GM12878 (cell line): ENCODE measurements around the gene MAMDC4. TPM values are rescaled to one million over a fixed set of nuclear protein-coding genes. Genes with fewer than 3 reads are reported as not detected.

Source experiments
- ATAC-seq: fragments of 200-7000 bp; cut with Tn5 transposase; 3 replicates; pipeline ENCODE4 v1.9.1; 2020; ENCODE audit warnings: mild to moderate bottlenecking, moderate library complexity
- BruUV-seq: library from RNA; stranded (reverse); fragments of 400-500 nt; replicated peaks from 2 replicates; lab custom pipeline; 2021; lab: Mats Ljungman, UMichigan
- CTCF ChIA-PET: fragments of 300-600 bp; sonication (Branson Sonifier 250); formaldehyde crosslinking; extraction: SDS; loops from one replicate; lab custom pipeline; 2021; ENCODE audit warnings: inconsistent platforms; lab: Yijun Ruan, JAX
- POLR2A ChIA-PET: fragments of 350-600 bp; formaldehyde crosslinking; extraction: SDS; loops from one replicate; lab custom pipeline; 2021; ENCODE audit warnings: inconsistent platforms; lab: Charles Lee
- RAD21 ChIA-PET: fragments of 300-600 bp; sonication (Branson Sonifier 250); formaldehyde crosslinking; loops from one replicate; lab custom pipeline; 2023; ENCODE audit warnings: antibody characterized with exemption; ENCODE audit not compliant: unreplicated experiment; lab: Charles Lee
- SMC1A ChIA-PET: fragments of 300-600 bp; sonication (Branson Sonifier 250); formaldehyde crosslinking; loops from one replicate; lab custom pipeline; 2023; ENCODE audit not compliant: unreplicated experiment, uncharacterized antibody; lab: Charles Lee
- DNase-seq: peaks from one replicate; pipeline ENCODE4 v3.0.0-alpha.2; 2011; ENCODE audit warnings: low read depth, low spot score
- FAIRE-seq: peaks from 3 replicates; lab custom pipeline; 2011; peaks lifted over from hg19 to GRCh38; lab: Jason Lieb, UNC
- H2AFZ ChIP-seq: 2 replicates; pipeline ENCODE4 v1.6.0; 2011; ENCODE audit warnings: low read depth, low read length, control low read depth; ENCODE audit not compliant: control insufficient read depth
- H3K27ac ChIP-seq: 2 replicates; pipeline ENCODE4 v1.5.1; 2011; ENCODE audit warnings: control low read depth; ENCODE audit not compliant: control insufficient read depth, insufficient read depth
- H3K27me3 ChIP-seq, 2 experiments: replicated peaks in 1 of 2; 2 replicates each; pipeline versions ENCODE4 v1.6.0 to v1.6.1; 2011; ENCODE audit warnings: low read length in 1 of 2; ENCODE audit not compliant: control insufficient read depth in 2 of 2, insufficient read depth in 2 of 2
- H3K36me3 ChIP-seq, 2 experiments: 2 replicates each; pipeline ENCODE4 v1.5.1; 2011; ENCODE audit warnings: low read length in 1 of 2; ENCODE audit not compliant: control insufficient read depth in 2 of 2, insufficient read depth in 2 of 2
- H3K4me1 ChIP-seq: 2 replicates; pipeline ENCODE4 v1.6.1; 2011; ENCODE audit warnings: mild to moderate bottlenecking, low read length, moderate library complexity, mixed read lengths; ENCODE audit not compliant: control insufficient read depth, insufficient read depth
- H3K4me2 ChIP-seq: 2 replicates; pipeline ENCODE4 v1.6.0; 2011; ENCODE audit warnings: control low read depth; ENCODE audit not compliant: control insufficient read depth, insufficient read depth
- H3K4me3 ChIP-seq: fragments of 200-600 bp; sonication (generic); 2 replicates; pipeline ENCODE4 v1.5.1; 2016
- H3K79me2 ChIP-seq: 2 replicates; pipeline ENCODE4 v1.6.0; 2011; ENCODE audit warnings: low read length; ENCODE audit not compliant: control insufficient read depth, insufficient read depth
- H3K9ac ChIP-seq: 2 replicates; pipeline ENCODE4 v1.8.0; 2011; ENCODE audit warnings: low read length, control low read depth, mixed read lengths; ENCODE audit not compliant: control insufficient read depth, insufficient read depth
- H3K9me3 ChIP-seq: replicated peaks from 3 replicates; pipeline ENCODE4 v1.5.1; 2011; ENCODE audit warnings: mild to moderate bottlenecking, low read length; ENCODE audit not compliant: control insufficient read depth, insufficient read depth
- H4K20me1 ChIP-seq: 2 replicates; pipeline ENCODE4 v1.6.0; 2011; ENCODE audit not compliant: control insufficient read depth, insufficient read depth
- CEBPB ChIP-seq, 2 experiments: fragments of 150-350 bp in 1 of 2; IDR thresholded peaks; 2 replicates each; pipeline ENCODE4 v1.6.1; 2012 to 2014; ENCODE audit warnings: low read depth in 2 of 2, low read length in 2 of 2, borderline replicate concordance in 1 of 2, inconsistent platforms in 1 of 2
- IRF5 ChIP-seq: fragments of 450-650 bp; IDR thresholded peaks from 2 replicates; pipeline ENCODE4 v1.6.1; 2017; ENCODE audit warnings: borderline replicate concordance
- SREBF1 ChIP-seq: IDR thresholded peaks from 2 replicates; pipeline ENCODE4 v1.6.1; 2012; ENCODE audit warnings: mild to moderate bottlenecking, low read length
- ZBED1 ChIP-seq: IDR thresholded peaks from 2 replicates; pipeline ENCODE4 v1.6.1; 2016; ENCODE audit warnings: borderline replicate concordance
- ZNF217 ChIP-seq: fragments of 450-650 bp; IDR thresholded peaks from 2 replicates; pipeline ENCODE4 v1.6.1; 2017; ENCODE audit warnings: antibody characterized with exemption, mild to moderate bottlenecking
- ZSCAN29 ChIP-seq: fragments of 450-650 bp; IDR thresholded peaks from 2 replicates; pipeline ENCODE4 v1.6.1; 2017; ENCODE audit warnings: mild to moderate bottlenecking, moderate library complexity
- WGBS: methylation state at CpG from one replicate; pipeline ENCODE4 v1.1.6; 2016; ENCODE audit warnings: low lambda C conversion rate; ENCODE audit not compliant: insufficient replicate concordance, insufficient coverage; ENCODE audit errors: missing lambda C conversion rate; 5-methylcytosine and 5-hydroxymethylcytosine counted together
- in situ Hi-C: fragments of 300-500 bp; cut with MboI; formaldehyde crosslinking; loops from 9 replicates; pipeline ENCODE4 v1.14.3; 2018; ENCODE audit warnings: mixed read lengths
- intact Hi-C: fragments of 100-400 bp; cut with micrococcal nuclease; formaldehyde crosslinking; loops from one replicate; pipeline ENCODE4 v1.14.2; 2022; ENCODE audit not compliant: unreplicated experiment
- polyA plus RNA-seq, 11 experiments: library from polyadenylated mRNA; depleted of rRNA in 4 of 11; unstranded in 6 of 11; stranded (reverse) in 5 of 11; fragments of >200 nt; fragmentation: Nextera tagmentation in 4 of 11; fragmentation: Illumina TruSeq in 1 of 11; extraction: Ambion mirVana in 4 of 11; extraction: Trizol in 1 of 11; gene quantifications; 1 replicate in 1 of 11; 2 replicates in 10 of 11; pipeline versions ENCODE4 v1.2.1 to v1.2.3, GENCODE V29; 2011 to 2016; ENCODE audit warnings: inconsistent platforms in 2 of 11, missing spikeins in 2 of 11, low read depth in 1 of 11
- total RNA-seq, 4 experiments: library from RNA; depleted of rRNA in 3 of 4; stranded (reverse); fragments of >200 nt in 3 of 4; fragmentation: Illumina TruSeq in 1 of 4; extraction: Trizol in 1 of 4; gene quantifications; 2 replicates each; pipeline versions ENCODE4 v1.2.1 to v1.2.3, GENCODE V29; 2013 to 2021
- TF ChIP-seq, protein P1 (sequence below): fragments of 450-650 bp; IDR thresholded peaks from 2 replicates; pipeline ENCODE4 v1.6.1; 2018; ENCODE audit warnings: borderline replicate concordance, mild to moderate bottlenecking; ENCODE audit not compliant: partially characterized antibody
- TF ChIP-seq, protein P2 (sequence below): fragments of 450-650 bp; IDR thresholded peaks from 2 replicates; pipeline ENCODE4 v1.6.1; 2016; ENCODE audit warnings: mild to moderate bottlenecking, moderate library complexity, borderline replicate concordance
- TF ChIP-seq, protein P3 (sequence below): IDR thresholded peaks from 2 replicates; pipeline ENCODE4 v1.6.1; 2012; ENCODE audit warnings: low read depth, low read length, improper control_type of control experiment

The MAMDC4 gene
- total and polyA plus RNA-seq, 10 of the 15 experiments (the other 5 are each of a cell fraction or from before 2014, with no cell fraction given), result 0.22 to 5.7 (median 2.4) TPM; not detected in 1

DNA sequence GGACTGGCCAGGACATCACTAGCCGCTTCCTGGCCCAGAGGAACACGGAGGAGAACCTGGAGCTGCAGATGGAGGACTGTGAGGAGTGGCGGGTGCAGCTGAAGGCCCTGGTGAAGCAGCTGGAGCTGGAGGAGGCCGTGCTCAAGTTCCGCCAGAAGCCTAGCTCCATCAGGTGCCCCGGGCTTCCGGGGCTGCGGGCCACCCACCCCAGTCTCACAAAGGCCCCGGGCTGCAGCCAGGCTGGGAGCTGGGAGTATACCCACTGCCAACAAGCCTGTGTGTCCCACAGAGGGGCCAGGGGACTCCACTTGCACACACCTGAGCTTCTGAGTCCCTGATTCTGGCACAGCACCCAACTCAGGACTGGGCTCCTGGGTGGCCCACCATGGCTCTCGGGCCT, 46.1 kb upstream of the MAMDC4 start:
- H3K79me2 ChIP-seq, result peaks cover 32% of the 10 kb centered on the region
- ChIA-PET SMC1A (no interaction called here), POLR2A (interaction anchor here (0.5 to 1.2 kb wide), 3 partner anchors 9 to 344 kb away, joined by 3 to 4 read pairs (median 3); no protein-coding TSS in a partner anchor), CTCF (interaction anchor here (0.9 to 4.4 kb wide), 8 partner anchors 12 to 386 kb away, joined by 3 to 15 read pairs (median 5); partner anchors contain the start of gene AJM1), RAD21 (interaction anchor here (1.4 kb wide), 1 partner anchor 229 kb away, joined by 4 read pairs; no protein-coding TSS in a partner anchor)
- in situ Hi-C loops, result no loop called here
- peaks cover 7% of the 10 kb centered on the region for H3K4me1 ChIP-seq
- H3K9ac ChIP-seq, result no peak overlapping the region
- H3K36me3 ChIP-seq, result peaks cover 0 to 4% of the 10 kb centered on the region in 2 experiments; a peak in 2 of 4 replicates
- BruUV-seq, result no TSS peak
- H3K9me3 ChIP-seq, result no peaks in the 10 kb centered on the region
- no peak for DNase-seq
- H3K27me3 ChIP-seq, result no peaks in the 10 kb centered on the region
- no peak for ATAC-seq
- no peak overlapping the region for H3K27ac ChIP-seq
- no peak overlapping the region for H2AFZ ChIP-seq
- no peaks in the 10 kb centered on the region for H4K20me1 ChIP-seq
- no peak for TF ChIP-seq ZBED1
- TF ChIP-seq, protein P1, sequence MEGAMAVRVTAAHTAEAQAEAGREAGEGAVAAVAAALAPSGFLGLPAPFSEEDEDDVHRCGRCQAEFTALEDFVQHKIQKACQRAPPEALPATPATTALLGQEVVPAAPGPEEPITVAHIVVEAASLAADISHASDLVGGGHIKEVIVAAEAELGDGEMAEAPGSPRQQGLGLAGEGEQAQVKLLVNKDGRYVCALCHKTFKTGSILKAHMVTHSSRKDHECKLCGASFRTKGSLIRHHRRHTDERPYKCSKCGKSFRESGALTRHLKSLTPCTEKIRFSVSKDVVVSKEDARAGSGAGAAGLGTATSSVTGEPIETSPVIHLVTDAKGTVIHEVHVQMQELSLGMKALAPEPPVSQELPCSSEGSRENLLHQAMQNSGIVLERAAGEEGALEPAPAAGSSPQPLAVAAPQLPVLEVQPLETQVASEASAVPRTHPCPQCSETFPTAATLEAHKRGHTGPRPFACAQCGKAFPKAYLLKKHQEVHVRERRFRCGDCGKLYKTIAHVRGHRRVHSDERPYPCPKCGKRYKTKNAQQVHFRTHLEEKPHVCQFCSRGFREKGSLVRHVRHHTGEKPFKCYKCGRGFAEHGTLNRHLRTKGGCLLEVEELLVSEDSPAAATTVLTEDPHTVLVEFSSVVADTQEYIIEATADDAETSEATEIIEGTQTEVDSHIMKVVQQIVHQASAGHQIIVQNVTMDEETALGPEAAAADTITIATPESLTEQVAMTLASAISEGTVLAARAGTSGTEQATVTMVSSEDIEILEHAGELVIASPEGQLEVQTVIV, result no peak
- TF ChIP-seq, protein P2, sequence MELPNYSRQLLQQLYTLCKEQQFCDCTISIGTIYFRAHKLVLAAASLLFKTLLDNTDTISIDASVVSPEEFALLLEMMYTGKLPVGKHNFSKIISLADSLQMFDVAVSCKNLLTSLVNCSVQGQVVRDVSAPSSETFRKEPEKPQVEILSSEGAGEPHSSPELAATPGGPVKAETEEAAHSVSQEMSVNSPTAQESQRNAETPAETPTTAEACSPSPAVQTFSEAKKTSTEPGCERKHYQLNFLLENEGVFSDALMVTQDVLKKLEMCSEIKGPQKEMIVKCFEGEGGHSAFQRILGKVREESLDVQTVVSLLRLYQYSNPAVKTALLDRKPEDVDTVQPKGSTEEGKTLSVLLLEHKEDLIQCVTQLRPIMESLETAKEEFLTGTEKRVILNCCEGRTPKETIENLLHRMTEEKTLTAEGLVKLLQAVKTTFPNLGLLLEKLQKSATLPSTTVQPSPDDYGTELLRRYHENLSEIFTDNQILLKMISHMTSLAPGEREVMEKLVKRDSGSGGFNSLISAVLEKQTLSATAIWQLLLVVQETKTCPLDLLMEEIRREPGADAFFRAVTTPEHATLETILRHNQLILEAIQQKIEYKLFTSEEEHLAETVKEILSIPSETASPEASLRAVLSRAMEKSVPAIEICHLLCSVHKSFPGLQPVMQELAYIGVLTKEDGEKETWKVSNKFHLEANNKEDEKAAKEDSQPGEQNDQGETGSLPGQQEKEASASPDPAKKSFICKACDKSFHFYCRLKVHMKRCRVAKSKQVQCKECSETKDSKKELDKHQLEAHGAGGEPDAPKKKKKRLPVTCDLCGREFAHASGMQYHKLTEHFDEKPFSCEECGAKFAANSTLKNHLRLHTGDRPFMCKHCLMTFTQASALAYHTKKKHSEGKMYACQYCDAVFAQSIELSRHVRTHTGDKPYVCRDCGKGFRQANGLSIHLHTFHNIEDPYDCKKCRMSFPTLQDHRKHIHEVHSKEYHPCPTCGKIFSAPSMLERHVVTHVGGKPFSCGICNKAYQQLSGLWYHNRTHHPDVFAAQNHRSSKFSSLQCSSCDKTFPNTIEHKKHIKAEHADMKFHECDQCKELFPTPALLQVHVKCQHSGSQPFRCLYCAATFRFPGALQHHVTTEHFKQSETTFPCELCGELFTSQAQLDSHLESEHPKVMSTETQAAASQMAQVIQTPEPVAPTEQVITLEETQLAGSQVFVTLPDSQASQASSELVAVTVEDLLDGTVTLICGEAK, result no peak
- no peak for TF ChIP-seq CEBPB (IDR thresholded peaks at IDR 0.05; ENCODE audit: borderline replicate concordance in 1 of 2, low read depth in 2 of 2, low read length in 2 of 2)
- TF ChIP-seq ZNF217, result no peak
- TF ChIP-seq, protein P3, sequence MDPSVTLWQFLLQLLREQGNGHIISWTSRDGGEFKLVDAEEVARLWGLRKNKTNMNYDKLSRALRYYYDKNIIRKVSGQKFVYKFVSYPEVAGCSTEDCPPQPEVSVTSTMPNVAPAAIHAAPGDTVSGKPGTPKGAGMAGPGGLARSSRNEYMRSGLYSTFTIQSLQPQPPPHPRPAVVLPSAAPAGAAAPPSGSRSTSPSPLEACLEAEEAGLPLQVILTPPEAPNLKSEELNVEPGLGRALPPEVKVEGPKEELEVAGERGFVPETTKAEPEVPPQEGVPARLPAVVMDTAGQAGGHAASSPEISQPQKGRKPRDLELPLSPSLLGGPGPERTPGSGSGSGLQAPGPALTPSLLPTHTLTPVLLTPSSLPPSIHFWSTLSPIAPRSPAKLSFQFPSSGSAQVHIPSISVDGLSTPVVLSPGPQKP, result no peak
- TF ChIP-seq SREBF1, result no peak
- TF ChIP-seq ZSCAN29, result no peak
- no peak for TF ChIP-seq IRF5
- TF ChIP-seq, all 136 proteins: peak for 0
- intact Hi-C loops, result loop anchor here (10.0 kb wide), 1 partner anchor 79 kb away; the partner anchor contains the start of gene TRAF2
- WGBS, result 93% methylated on average over 10 of the region's 10 CpGs
- FAIRE-seq, result no peak
- Histone ChIP-seq H3K4me2 (no peak overlapping the region; the same call in 1 of the 2 replicates), H3K4me3 (no peak overlapping the region)
